ENCODE data around the gene CDKN1C.
"Not testable (repeated sequence)": the region's sequence is repeated elsewhere in the genome, so short reads cannot be mapped to it uniquely, and the experiment has no call there.

CDKN1C gene

DNA sequence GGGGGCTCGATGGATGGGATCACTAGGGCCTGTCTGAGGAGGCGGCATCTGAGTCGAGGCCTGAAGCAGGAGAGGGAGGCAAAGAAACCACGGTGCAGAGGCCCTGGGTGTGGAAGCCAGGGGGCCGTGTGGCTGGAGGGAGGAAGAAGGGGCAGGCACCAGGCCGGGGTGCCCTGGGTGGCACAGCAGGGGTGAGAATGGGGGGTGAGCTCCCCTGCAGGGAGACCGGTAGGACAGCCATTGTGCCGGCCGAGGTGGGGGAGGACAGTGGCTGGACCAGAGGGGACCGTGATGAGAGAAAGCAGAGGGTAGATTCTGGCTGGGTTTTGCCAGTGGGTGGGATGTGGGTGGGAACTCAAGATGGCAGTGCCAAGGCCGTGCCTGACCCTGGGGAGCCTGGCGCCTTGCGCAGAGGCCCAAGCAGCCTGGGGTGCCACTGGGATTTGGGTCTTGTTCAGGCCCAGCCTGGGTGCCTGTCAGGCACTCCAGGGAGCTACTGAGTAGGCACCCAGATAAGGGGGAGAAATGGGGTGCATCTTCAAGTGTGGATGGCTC is 24.9 kb upstream of the CDKN1C start:
- Histone ChIP-seq H3K27me3 (ENCODE audit: insufficient read depth, poor library complexity, severe bottlenecking) (no peaks in the 10 kb centered on the region), H3K27ac (replicated peaks) (no peak overlapping the region), H3K4me3 (replicated peaks; ENCODE audit: insufficient read depth, low read length) (no peak overlapping the region)
- TF ChIP-seq SPI1 (IDR thresholded peaks at IDR 0.05; ENCODE audit: borderline replicate concordance, low read depth) (no peak), GABPA (IDR thresholded peaks at IDR 0.05; ENCODE audit: low read depth) (no peak), POLR2AphosphoS5 (IDR thresholded peaks at IDR 0.05; ENCODE audit: low read depth) (no peak)
- TF ChIP-seq, protein P1, sequence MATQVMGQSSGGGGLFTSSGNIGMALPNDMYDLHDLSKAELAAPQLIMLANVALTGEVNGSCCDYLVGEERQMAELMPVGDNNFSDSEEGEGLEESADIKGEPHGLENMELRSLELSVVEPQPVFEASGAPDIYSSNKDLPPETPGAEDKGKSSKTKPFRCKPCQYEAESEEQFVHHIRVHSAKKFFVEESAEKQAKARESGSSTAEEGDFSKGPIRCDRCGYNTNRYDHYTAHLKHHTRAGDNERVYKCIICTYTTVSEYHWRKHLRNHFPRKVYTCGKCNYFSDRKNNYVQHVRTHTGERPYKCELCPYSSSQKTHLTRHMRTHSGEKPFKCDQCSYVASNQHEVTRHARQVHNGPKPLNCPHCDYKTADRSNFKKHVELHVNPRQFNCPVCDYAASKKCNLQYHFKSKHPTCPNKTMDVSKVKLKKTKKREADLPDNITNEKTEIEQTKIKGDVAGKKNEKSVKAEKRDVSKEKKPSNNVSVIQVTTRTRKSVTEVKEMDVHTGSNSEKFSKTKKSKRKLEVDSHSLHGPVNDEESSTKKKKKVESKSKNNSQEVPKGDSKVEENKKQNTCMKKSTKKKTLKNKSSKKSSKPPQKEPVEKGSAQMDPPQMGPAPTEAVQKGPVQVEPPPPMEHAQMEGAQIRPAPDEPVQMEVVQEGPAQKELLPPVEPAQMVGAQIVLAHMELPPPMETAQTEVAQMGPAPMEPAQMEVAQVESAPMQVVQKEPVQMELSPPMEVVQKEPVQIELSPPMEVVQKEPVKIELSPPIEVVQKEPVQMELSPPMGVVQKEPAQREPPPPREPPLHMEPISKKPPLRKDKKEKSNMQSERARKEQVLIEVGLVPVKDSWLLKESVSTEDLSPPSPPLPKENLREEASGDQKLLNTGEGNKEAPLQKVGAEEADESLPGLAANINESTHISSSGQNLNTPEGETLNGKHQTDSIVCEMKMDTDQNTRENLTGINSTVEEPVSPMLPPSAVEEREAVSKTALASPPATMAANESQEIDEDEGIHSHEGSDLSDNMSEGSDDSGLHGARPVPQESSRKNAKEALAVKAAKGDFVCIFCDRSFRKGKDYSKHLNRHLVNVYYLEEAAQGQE (IDR thresholded peaks at IDR 0.05; ENCODE audit: insufficient replicate concordance, low read depth): no peak
- TF ChIP-seq, protein P2, sequence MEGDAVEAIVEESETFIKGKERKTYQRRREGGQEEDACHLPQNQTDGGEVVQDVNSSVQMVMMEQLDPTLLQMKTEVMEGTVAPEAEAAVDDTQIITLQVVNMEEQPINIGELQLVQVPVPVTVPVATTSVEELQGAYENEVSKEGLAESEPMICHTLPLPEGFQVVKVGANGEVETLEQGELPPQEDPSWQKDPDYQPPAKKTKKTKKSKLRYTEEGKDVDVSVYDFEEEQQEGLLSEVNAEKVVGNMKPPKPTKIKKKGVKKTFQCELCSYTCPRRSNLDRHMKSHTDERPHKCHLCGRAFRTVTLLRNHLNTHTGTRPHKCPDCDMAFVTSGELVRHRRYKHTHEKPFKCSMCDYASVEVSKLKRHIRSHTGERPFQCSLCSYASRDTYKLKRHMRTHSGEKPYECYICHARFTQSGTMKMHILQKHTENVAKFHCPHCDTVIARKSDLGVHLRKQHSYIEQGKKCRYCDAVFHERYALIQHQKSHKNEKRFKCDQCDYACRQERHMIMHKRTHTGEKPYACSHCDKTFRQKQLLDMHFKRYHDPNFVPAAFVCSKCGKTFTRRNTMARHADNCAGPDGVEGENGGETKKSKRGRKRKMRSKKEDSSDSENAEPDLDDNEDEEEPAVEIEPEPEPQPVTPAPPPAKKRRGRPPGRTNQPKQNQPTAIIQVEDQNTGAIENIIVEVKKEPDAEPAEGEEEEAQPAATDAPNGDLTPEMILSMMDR (IDR thresholded peaks at IDR 0.05; ENCODE audit: insufficient read depth, low read length): no peak
- DNase-seq (ENCODE audit: low read depth in 1 of 2, low spot score in 1 of 2): no peak

DNA sequence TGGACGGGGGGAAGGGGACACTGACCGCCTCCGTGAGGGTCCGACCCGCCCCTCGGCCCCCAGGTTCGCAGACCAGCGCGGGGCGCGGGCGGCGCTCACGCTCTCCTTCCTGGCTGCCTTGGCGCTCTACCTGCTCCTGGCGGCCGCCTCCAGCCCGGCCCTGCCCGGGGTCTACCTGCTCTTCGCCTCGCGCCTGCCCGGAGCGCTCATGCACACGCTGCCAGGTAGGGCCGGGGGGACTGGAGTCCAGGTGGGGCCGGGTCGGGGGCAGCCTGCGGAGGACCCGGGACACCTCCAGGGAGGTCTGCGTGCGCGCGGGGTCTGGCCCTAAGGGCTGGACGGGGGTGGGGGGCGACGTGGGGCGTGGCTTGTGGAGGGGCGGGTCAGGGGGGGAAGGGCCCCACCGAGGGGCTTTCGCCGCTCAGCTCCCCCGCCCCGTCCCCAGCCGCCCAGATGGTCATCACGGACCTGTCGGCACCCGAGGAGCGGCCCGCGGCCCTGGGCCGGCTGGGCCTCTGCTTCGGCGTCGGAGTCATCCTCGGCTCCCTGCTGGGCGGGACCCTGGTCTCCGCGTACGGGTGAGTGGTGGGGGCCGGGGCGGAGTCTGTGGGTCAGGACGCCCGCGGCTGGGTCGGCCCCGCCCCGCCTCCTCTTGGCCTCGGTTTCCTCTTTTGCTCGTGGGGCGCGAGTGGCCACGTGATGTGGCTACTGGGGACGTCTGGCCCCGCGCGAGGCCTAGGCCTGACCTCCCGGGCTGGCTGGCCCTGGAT is 23.7 kb upstream of the CDKN1C start:
- H3K4me3 ChIP-seq (replicated peaks; ENCODE audit: insufficient read depth, low read length): no peak overlapping the region
- H3K27me3 ChIP-seq (ENCODE audit: insufficient read depth, poor library complexity, severe bottlenecking): no peaks in the 10 kb centered on the region
- TF ChIP-seq GABPA (IDR thresholded peaks at IDR 0.05; ENCODE audit: low read depth) (no peak), SPI1 (IDR thresholded peaks at IDR 0.05; ENCODE audit: borderline replicate concordance, low read depth) (no peak), POLR2AphosphoS5 (IDR thresholded peaks at IDR 0.05; ENCODE audit: low read depth) (no peak)
- TF ChIP-seq, protein P2 (IDR thresholded peaks at IDR 0.05; ENCODE audit: insufficient read depth, low read length): no peak
- TF ChIP-seq, protein P1 (IDR thresholded peaks at IDR 0.05; ENCODE audit: insufficient replicate concordance, low read depth): no peak
- no peak overlapping the region for H3K27ac ChIP-seq (replicated peaks)
- no peak for DNase-seq (ENCODE audit: low read depth in 1 of 2, low spot score in 1 of 2)

DNA sequence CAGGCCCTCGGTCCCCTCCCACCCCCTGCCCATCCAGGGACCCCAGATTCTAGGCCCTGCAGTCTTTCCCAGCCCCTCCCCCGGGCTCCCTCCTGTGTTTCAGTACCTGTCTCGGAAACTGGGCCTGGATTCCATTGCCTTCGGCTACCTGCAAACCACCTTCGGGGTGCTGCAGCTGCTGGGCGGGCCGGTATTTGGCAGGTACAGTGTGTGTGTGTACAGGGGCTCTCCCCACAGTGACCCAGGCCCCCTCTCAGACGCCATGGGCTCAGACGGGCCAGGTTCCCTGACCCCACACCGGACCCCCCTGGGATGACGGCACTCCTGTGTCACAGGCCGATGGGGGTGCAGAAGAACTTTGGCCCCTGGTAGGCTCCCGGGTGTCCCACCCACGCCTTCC is 22.6 kb upstream of the CDKN1C start:
- DNase-seq (ENCODE audit: low read depth in 1 of 2, low spot score in 1 of 2): no peak
- TF ChIP-seq SPI1 (IDR thresholded peaks at IDR 0.05; ENCODE audit: borderline replicate concordance, low read depth) (no peak), POLR2AphosphoS5 (IDR thresholded peaks at IDR 0.05; ENCODE audit: low read depth) (no peak), GABPA (IDR thresholded peaks at IDR 0.05; ENCODE audit: low read depth) (no peak)
- TF ChIP-seq, protein P1 (IDR thresholded peaks at IDR 0.05; ENCODE audit: insufficient replicate concordance, low read depth): no peak
- TF ChIP-seq, protein P2 (IDR thresholded peaks at IDR 0.05; ENCODE audit: insufficient read depth, low read length): no peak
- no peak overlapping the region for H3K4me3 ChIP-seq (replicated peaks; ENCODE audit: insufficient read depth, low read length)
- H3K27me3 ChIP-seq (ENCODE audit: insufficient read depth, poor library complexity, severe bottlenecking): no peaks in the 10 kb centered on the region
- no peak overlapping the region for H3K27ac ChIP-seq (replicated peaks)

DNA sequence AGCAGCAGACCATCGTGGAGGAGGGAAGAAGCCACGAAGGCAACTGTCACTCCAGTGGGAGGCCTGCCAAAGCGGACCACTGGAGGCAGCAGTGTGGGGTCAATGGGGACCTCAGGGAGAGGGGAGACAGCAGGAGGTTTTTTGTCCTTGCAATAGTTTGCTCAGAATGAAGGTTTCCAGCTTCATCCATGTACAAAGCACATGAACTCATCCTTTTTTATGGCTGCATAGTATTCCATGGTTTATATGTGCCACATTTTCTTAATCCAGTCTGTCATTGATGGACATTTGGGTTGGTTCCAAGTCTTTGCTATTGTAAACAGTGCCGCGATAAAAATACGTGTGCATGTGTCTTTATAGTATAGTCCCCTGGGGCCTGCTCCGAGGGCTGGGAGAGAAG is 19.7 kb upstream of the CDKN1C start:
- H3K27ac ChIP-seq (replicated peaks); H3K27me3 ChIP-seq (ENCODE audit: insufficient read depth, poor library complexity, severe bottlenecking); H3K4me3 ChIP-seq (replicated peaks; ENCODE audit: insufficient read depth, low read length); DNase-seq (ENCODE audit: low read depth in 1 of 2, low spot score in 1 of 2): not testable (repeated sequence)
